Trophoblast cell (in vitro differentiated cells and primary cell): ENCODE results near the gene MAB21L4.

Experiments used
- DNase-seq, 2 donors: peaks; one replicate each; pipeline ENCODE4 v3.0.0-alpha.2; 2016
- H2AFZ ChIP-seq: 2 replicates; pipeline ENCODE4 v1.6.1; 2013; ENCODE audit warnings: low read length, moderate library complexity, mild to moderate bottlenecking; ENCODE audit not compliant: insufficient read depth, poor library complexity
- H2AK5ac ChIP-seq: 2 replicates; pipeline ENCODE4 v1.6.1; 2013; ENCODE audit warnings: mild to moderate bottlenecking, low read length
- H2BK120ac ChIP-seq: 2 replicates; pipeline ENCODE4 v1.6.1; 2013; ENCODE audit warnings: low read length, mild to moderate bottlenecking, moderate library complexity; ENCODE audit not compliant: insufficient read depth, poor library complexity
- H2BK12ac ChIP-seq: 2 replicates; pipeline ENCODE4 v1.6.1; 2013; ENCODE audit warnings: mild to moderate bottlenecking, low read length, moderate library complexity
- H2BK5ac ChIP-seq: 2 replicates; pipeline ENCODE4 v1.6.1; 2013; ENCODE audit warnings: low read length, low read depth, moderate library complexity, mild to moderate bottlenecking; ENCODE audit not compliant: poor library complexity
- H3K14ac ChIP-seq: 2 replicates; pipeline ENCODE4 v1.6.1; 2013; ENCODE audit warnings: mild to moderate bottlenecking, low read length
- H3K18ac ChIP-seq: 2 replicates; pipeline ENCODE4 v1.6.1; 2013; ENCODE audit warnings: mild to moderate bottlenecking, low read length
- H3K23ac ChIP-seq: 2 replicates; pipeline ENCODE4 v1.6.1; 2013; ENCODE audit warnings: low read length
- H3K27ac ChIP-seq: 2 replicates; pipeline ENCODE4 v1.5.1; 2013; ENCODE audit warnings: low read depth, mild to moderate bottlenecking, inconsistent platforms, low read length, moderate library complexity
- H3K27me3 ChIP-seq: 2 replicates; pipeline ENCODE4 v1.6.1; 2013; ENCODE audit warnings: inconsistent platforms, mild to moderate bottlenecking, low read length, moderate library complexity; ENCODE audit not compliant: insufficient read depth
- H3K36me3 ChIP-seq, 2 experiments: 1 replicate in 1 of 2; 2 replicates in 1 of 2; pipeline ENCODE4 v1.6.1; 2013; ENCODE audit warnings: low read length in 2 of 2, mild to moderate bottlenecking in 2 of 2, moderate library complexity in 1 of 2; ENCODE audit not compliant: insufficient read depth in 2 of 2, control insufficient read depth in 1 of 2
- H3K4ac ChIP-seq: 2 replicates; pipeline ENCODE4 v1.6.1; 2013; ENCODE audit warnings: low read depth, mild to moderate bottlenecking, low read length, moderate library complexity
- H3K4me1 ChIP-seq, 2 experiments: 1 replicate in 1 of 2; 2 replicates in 1 of 2; pipeline ENCODE4 v1.6.1; 2013; ENCODE audit warnings: low read length in 2 of 2, mild to moderate bottlenecking in 2 of 2, moderate library complexity in 1 of 2; ENCODE audit not compliant: insufficient read depth in 2 of 2, control insufficient read depth in 1 of 2
- H3K4me2 ChIP-seq: 2 replicates; pipeline ENCODE4 v1.6.1; 2013; ENCODE audit warnings: inconsistent platforms, mild to moderate bottlenecking, low read length, moderate library complexity
- H3K4me3 ChIP-seq: 2 replicates; pipeline ENCODE4 v1.5.1; 2013; ENCODE audit warnings: mild to moderate bottlenecking, low read depth, low read length, inconsistent platforms
- H3K79me1 ChIP-seq: one replicate; pipeline ENCODE4 v1.6.1; 2013; ENCODE audit warnings: low read length
- H3K79me2 ChIP-seq: 2 replicates; pipeline ENCODE4 v1.6.1; 2013; ENCODE audit warnings: low read length, mild to moderate bottlenecking; ENCODE audit not compliant: control insufficient read depth, insufficient read depth, poor library complexity
- H3K9ac ChIP-seq: 2 replicates; pipeline ENCODE4 v1.6.1; 2013; ENCODE audit warnings: mild to moderate bottlenecking, low read length
- H3K9me3 ChIP-seq: 2 replicates; pipeline ENCODE4 v1.6.1; 2013; ENCODE audit warnings: low read depth, mild to moderate bottlenecking, control low read depth, inconsistent platforms, low read length; ENCODE audit not compliant: insufficient read depth
- H4K12ac ChIP-seq: 2 replicates; pipeline ENCODE4 v1.6.1; 2013; ENCODE audit warnings: low read depth, mild to moderate bottlenecking, low read length, moderate library complexity
- H4K8ac ChIP-seq: 2 replicates; pipeline ENCODE4 v1.6.1; 2013; ENCODE audit warnings: low read depth, mild to moderate bottlenecking, low read length, moderate library complexity
- H4K91ac ChIP-seq: one replicate; pipeline ENCODE4 v1.6.1; 2013; ENCODE audit warnings: low read depth, mild to moderate bottlenecking, low read length, moderate library complexity
- WGBS: extraction: QIAGEN DNeasy Blood & Tissue Kit; methylation state at CpG from one replicate; pipeline ENCODE4 v1.1.7; 2013; ENCODE audit warnings: missing lambda C conversion rate; ENCODE audit not compliant: insufficient read length, insufficient coverage; ENCODE audit errors: extremely low coverage; 5-methylcytosine and 5-hydroxymethylcytosine counted together

The MAB21L4 gene

DNA sequence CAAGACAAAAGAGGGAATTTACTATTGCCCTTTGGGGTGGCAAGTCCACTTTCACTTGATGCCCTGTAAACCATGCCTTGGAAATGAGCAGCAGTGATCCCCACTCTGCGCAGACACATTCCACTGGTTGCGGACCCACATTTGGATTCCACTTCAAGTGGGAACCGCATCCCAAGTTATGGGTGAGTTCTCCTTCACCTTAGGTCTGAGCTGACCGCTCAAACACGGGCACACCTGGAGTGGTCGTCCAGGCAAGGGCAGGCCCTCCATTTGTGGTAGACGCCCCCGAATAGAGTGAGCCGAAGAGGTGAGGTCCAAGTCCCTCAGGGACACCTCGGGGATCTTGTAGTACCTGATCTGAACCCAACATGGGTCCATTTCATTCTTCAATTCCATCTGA lies 37.1 kb downstream of the MAB21L4 start:
- H2AK5ac ChIP-seq: no peak overlapping the region
- H4K8ac ChIP-seq: no peak overlapping the region
- peaks cover 10% of the 10 kb centered on the region for H3K9me3 ChIP-seq
- H3K79me1 ChIP-seq: no peaks in the 10 kb centered on the region
- H2BK120ac ChIP-seq: no peak overlapping the region
- no peak overlapping the region for H4K91ac ChIP-seq
- H3K36me3 ChIP-seq: no peaks in the 10 kb centered on the region
- no peak overlapping the region for H3K9ac ChIP-seq
- no peak overlapping the region for H3K18ac ChIP-seq
- no peak overlapping the region for H3K23ac ChIP-seq
- no peak for DNase-seq
- H3K4ac ChIP-seq: no peak overlapping the region
- H3K14ac ChIP-seq: no peak overlapping the region
- WGBS: no CpG with 5 or more reads among the region's 10 CpGs
- no peak overlapping the region for H3K4me3 ChIP-seq
- no peak overlapping the region for H4K12ac ChIP-seq
- no peaks in the 10 kb centered on the region for H3K4me1 ChIP-seq
- no peak overlapping the region for H2BK12ac ChIP-seq
- no peak overlapping the region for H3K27ac ChIP-seq
- no peak overlapping the region for H2BK5ac ChIP-seq
- H3K79me2 ChIP-seq: no peaks in the 10 kb centered on the region
- no peak overlapping the region for H3K4me2 ChIP-seq
- H2AFZ ChIP-seq: no peak overlapping the region
- peaks cover 3% of the 10 kb centered on the region for H3K27me3 ChIP-seq

DNA sequence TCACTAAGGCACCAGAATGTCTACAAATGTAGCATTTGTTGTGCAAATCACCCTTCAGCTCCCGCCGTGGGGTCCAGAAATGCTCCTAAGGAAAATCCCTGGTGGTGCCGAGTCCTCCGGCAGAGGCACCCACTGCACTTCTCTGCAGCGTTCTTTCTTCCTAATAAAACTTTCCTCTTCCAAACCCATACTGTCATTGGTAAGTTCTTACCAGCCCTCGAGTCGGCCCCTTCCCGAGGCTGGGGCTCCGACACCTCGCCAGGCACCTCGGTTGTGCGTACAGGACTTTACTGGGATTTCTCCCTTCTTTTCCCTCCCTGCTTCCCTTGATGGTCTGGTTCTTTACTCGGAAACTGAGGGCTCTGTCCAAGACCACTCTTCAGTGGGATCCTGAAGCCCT lies 37.6 kb downstream of the MAB21L4 start:
- H3K4me1 ChIP-seq: no peaks in the 10 kb centered on the region
- H3K36me3 ChIP-seq: no peaks in the 10 kb centered on the region
- H3K4me2 ChIP-seq: no peak overlapping the region
- no peak overlapping the region for H2BK120ac ChIP-seq
- no peak overlapping the region for H4K8ac ChIP-seq
- no peak overlapping the region for H2BK5ac ChIP-seq
- H4K91ac ChIP-seq: no peak overlapping the region
- H2BK12ac ChIP-seq: no peak overlapping the region
- no peak overlapping the region for H3K9ac ChIP-seq
- H3K18ac ChIP-seq: no peak overlapping the region
- H3K4me3 ChIP-seq: no peak overlapping the region
- no peak overlapping the region for H3K27ac ChIP-seq
- no peak overlapping the region for H3K23ac ChIP-seq
- no peak overlapping the region for H4K12ac ChIP-seq
- H3K79me2 ChIP-seq: no peaks in the 10 kb centered on the region
- H3K27me3 ChIP-seq: peaks cover 3% of the 10 kb centered on the region
- H3K9me3 ChIP-seq: peaks cover 10% of the 10 kb centered on the region
- no peak overlapping the region for H2AK5ac ChIP-seq
- H3K14ac ChIP-seq: no peak overlapping the region
- H3K4ac ChIP-seq: no peak overlapping the region
- H3K79me1 ChIP-seq: no peaks in the 10 kb centered on the region
- H2AFZ ChIP-seq: no peak overlapping the region
- no CpG with 5 or more reads among the region's 13 CpGs for WGBS
- no peak for DNase-seq

DNA sequence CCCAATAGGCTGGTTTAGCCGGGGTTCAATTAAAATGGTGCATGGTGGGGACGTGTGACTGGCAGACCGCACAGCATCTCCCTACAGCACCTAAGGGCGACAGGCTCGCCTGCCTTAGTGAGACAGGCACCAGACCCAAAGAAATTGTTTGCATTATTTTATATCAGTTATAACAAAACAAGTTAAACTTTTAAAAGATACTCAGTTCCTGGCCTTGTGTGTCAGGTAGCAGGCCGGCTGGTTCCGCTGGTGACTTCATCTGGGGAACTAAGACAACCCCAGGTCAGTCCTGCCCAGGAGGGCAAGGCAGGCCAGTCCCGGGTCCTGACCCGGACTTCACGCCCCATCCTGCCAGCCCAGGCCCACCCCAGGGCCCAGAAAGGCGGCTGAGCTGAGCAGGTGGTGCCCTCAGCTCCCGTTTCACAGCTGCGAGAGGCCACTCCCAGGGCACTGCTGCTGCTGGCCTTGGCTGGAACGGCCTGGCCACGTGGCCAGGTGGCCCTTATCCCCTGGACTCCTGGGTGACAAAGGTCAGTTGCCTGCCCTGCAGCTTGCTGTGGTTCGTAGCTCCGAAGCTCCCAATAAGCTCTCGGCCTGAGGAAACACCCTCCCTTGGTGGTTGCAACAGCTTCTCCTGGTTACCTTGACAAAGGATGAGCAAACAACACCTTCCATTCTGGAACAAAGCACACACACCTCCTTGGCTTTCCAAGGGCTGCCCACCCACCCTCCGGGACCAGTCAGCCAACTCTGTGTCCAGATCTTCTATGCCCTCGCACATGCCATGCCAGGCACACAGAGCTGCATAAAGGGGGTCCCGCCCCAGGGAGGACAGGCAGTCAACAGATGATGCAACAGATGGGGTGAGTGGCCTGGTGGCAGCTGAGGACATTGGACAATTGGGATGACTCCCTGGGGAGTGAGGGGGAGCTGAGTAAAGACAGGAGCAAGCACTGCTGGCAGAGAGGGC lies 38.6 kb downstream of the MAB21L4 start:
- Histone ChIP-seq H4K8ac (no peak overlapping the region), H3K14ac (no peak overlapping the region), H3K4ac (no peak overlapping the region), H3K4me2 (no peak overlapping the region), H2BK12ac (no peak overlapping the region), H4K12ac (no peak overlapping the region), H3K9ac (no peak overlapping the region), H3K18ac (no peak overlapping the region), H2BK120ac (no peak overlapping the region), H4K91ac (no peak overlapping the region), H2AK5ac (no peak overlapping the region), H3K23ac (no peak overlapping the region), H2AFZ (no peak overlapping the region), H3K79me1 (no peaks in the 10 kb centered on the region), H3K4me1 (no peaks in the 10 kb centered on the region), H3K4me3 (no peak overlapping the region), H3K27ac (no peak overlapping the region), H3K27me3 (peaks cover 3% of the 10 kb centered on the region), H3K9me3 (peaks cover 10% of the 10 kb centered on the region), H2BK5ac (no peak overlapping the region), H3K36me3 (no peaks in the 10 kb centered on the region), H3K79me2 (no peaks in the 10 kb centered on the region)
- WGBS: no CpG with 5 or more reads among the region's 21 CpGs
- DNase-seq: peak; percentile 72 to 80

DNA sequence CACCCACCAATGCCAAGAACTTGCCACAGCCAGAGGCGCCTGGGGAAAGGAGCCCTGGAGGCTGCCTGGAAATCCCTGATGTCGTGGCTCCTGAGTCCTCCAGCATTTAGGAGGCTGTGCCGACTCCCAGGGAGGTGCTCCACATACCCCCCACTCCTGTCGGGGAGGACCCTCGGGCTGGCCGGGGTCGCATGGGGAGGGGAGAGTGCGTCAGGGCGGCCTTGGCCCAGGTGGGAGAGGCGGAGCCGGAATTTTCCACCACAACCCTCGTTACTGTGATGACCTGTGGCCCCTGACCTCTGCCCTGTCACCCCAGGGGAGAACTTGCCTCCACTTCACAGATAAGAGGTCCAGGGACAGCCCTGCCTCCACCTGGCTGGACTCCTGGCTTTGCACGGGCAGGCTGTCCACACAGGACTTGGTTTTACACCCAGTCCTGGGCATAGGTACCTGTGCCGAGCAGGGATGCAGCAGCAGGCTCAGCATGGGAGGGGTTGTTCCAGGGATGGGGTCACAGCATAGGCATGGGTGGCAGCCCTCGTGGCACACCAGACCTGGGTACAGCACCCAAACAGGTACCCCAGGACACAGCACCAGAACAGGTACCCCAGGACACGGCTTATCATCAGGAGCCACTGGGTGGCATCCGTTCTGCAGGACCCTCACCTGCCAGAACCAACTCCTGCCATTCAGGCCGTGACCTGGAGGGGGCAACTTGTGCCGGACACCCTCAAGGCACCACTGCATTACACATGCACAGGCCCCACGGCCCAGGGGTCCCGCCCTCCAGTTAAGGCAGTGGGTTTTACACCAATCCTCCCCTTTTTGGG lies 39.6 kb downstream of the MAB21L4 start:
- WGBS: no CpG with 5 or more reads among the region's 21 CpGs
- no peak overlapping the region for H3K27ac ChIP-seq
- no peak overlapping the region for H4K91ac ChIP-seq
- no peak overlapping the region for H2AFZ ChIP-seq
- H4K12ac ChIP-seq: no peak overlapping the region
- H3K4ac ChIP-seq: no peak overlapping the region
- no peak overlapping the region for H3K4me3 ChIP-seq
- no peak overlapping the region for H4K8ac ChIP-seq
- no peak overlapping the region for H3K23ac ChIP-seq
- H2BK12ac ChIP-seq: no peak overlapping the region
- no peak overlapping the region for H3K9ac ChIP-seq
- H2AK5ac ChIP-seq: no peak overlapping the region
- no peak for DNase-seq
- H3K27me3 ChIP-seq: peaks cover 3% of the 10 kb centered on the region
- peaks cover 10% of the 10 kb centered on the region for H3K9me3 ChIP-seq
- no peak overlapping the region for H3K18ac ChIP-seq
- no peak overlapping the region for H2BK5ac ChIP-seq
- H2BK120ac ChIP-seq: no peak overlapping the region
- no peaks in the 10 kb centered on the region for H3K79me1 ChIP-seq
- H3K36me3 ChIP-seq: no peaks in the 10 kb centered on the region
- no peak overlapping the region for H3K14ac ChIP-seq
- H3K79me2 ChIP-seq: no peaks in the 10 kb centered on the region
- no peaks in the 10 kb centered on the region for H3K4me1 ChIP-seq
- H3K4me2 ChIP-seq: no peak overlapping the region
